Fibroblast of villous mesenchyme (primary cell): ENCODE results near the gene KIAA1549. TPM values are rescaled to one million over a fixed set of nuclear protein-coding genes. Genes with fewer than 3 reads are reported as not detected.

Source experiments
- DNase-seq: peaks from one replicate; pipeline ENCODE4 v3.0.0-alpha.2; 2010; ENCODE audit warnings: low read depth
- H3K4me3 ChIP-seq: 2 replicates; pipeline ENCODE4 v1.5.1; 2011; ENCODE audit warnings: low read depth, mild to moderate bottlenecking, low read length
- CTCF ChIP-seq: IDR thresholded peaks from 2 replicates; pipeline ENCODE4 v1.5.1; 2012; ENCODE audit warnings: low read depth, mild to moderate bottlenecking, low read length; ENCODE audit not compliant: insufficient read depth
- total RNA-seq: library from RNA; depleted of rRNA; stranded (reverse); fragments of >200 nt; gene quantifications from 2 replicates; pipeline ENCODE4 v1.2.3, GENCODE V29; 2012

Gene KIAA1549
- total RNA-seq, 1 donor, result 2.6 TPM

GRCh38 chr7:138849701-138850100 is 131.5 kb downstream of the KIAA1549 start:
- no peak overlapping the region for H3K4me3 ChIP-seq
- TF ChIP-seq CTCF, result no peak
- no peak for DNase-seq

- no peak for DNase-seq
- no peak for TF ChIP-seq CTCF
- H3K4me3 ChIP-seq, result no peak overlapping the region
These were observed 132.9 kb downstream of the KIAA1549 start for GRCh38 chr7:138848056-138848980.

- no peak for TF ChIP-seq CTCF
- no peak overlapping the region for H3K4me3 ChIP-seq
- no peak for DNase-seq
These were observed 135.5 kb downstream of the KIAA1549 start for GRCh38 chr7:138845711-138846110.

GRCh38 chr7:138843632-138844580 is 137.3 kb downstream of the KIAA1549 start:
- DNase-seq, result no peak
- TF ChIP-seq CTCF, result no peak
- H3K4me3 ChIP-seq, result no peak overlapping the region

GRCh38 chr7:138842111-138842510 is 139.1 kb downstream of the KIAA1549 start:
- no peak for TF ChIP-seq CTCF
- no peak overlapping the region for H3K4me3 ChIP-seq
- DNase-seq, result peak; percentile 71

- no peak for TF ChIP-seq CTCF
- DNase-seq, result no peak
- H3K4me3 ChIP-seq, result no peak overlapping the region
These were observed 143.0 kb downstream of the KIAA1549 start for GRCh38 chr7:138838166-138838565.
